Measurements from ENCODE around the gene MRPL38. TPM values are rescaled to one million over a fixed set of nuclear protein-coding genes. Genes with fewer than 3 reads are reported as not detected.
"Not testable (repeated sequence)": the region's sequence is repeated elsewhere in the genome, so short reads cannot be mapped to it uniquely, and the experiment has no call there.

MRPL38 gene
- total and polyA plus RNA-seq, 4 donors = 47.8 to 105 (median 66.1) TPM

- H3K27ac ChIP-seq (ENCODE audit: low read depth in 1 of 2, low read length in 1 of 2) = no peak overlapping the region
- ATAC-seq (ENCODE audit: insufficient read depth, low FRiP score) = no peak
- no peak for TF ChIP-seq CTCF (IDR thresholded peaks at IDR 0.05; ENCODE audit: control extremely low read depth, extremely low read depth)
Observed at GRCh38 chr17:75889454-75889853, 15.2 kb downstream of the MRPL38 start.

GRCh38 chr17:75888484-75888883 is 16.2 kb downstream of the MRPL38 start:
- WGBS, 2 donors = 86 to 87% methylated on average over 6 of the region's 6 CpGs
- no peak overlapping the region for H3K9ac ChIP-seq (ENCODE audit: insufficient read depth in 1 of 2, low read length in 2 of 2)
- no peak for DNase-seq

More at GRCh38 chr17:75889454-75889853, 15.2 kb downstream of the MRPL38 start:
- no peak for DNase-seq
- Histone ChIP-seq H3K9ac (ENCODE audit: insufficient read depth in 1 of 2, low read length in 2 of 2) (no peak overlapping the region), H3K4me1 (ENCODE audit: control insufficient read depth in 5 of 5, insufficient read depth in 5 of 5, low read length in 5 of 5) (peaks cover 0 to 12% (median 0%) of the 10 kb centered on the region in 5 donors), H3K36me3 (ENCODE audit: control insufficient read depth in 4 of 4, insufficient read depth in 4 of 4, low read length in 4 of 4) (peaks cover 0 to 31% (median 0%) of the 10 kb centered on the region in 4 donors), H3K27me3 (ENCODE audit: control insufficient read depth in 3 of 3, insufficient read depth in 3 of 3, low read length in 2 of 3) (no peaks in the 10 kb centered on the region), H3K9me3 (ENCODE audit: control insufficient read depth in 4 of 4, insufficient read depth in 3 of 4, low read length in 3 of 4) (no peaks in the 10 kb centered on the region), H3K4me3 (no peak overlapping the region)
- WGBS, 2 donors = 77 to 78% methylated on average over 6 of the region's 6 CpGs

GRCh38 chr17:75885860-75886259 is 18.8 kb downstream of the MRPL38 start:
- peaks cover 0 to 12% (median 0%) of the 10 kb centered on the region in 4 donors for H3K36me3 ChIP-seq (ENCODE audit: control insufficient read depth in 4 of 4, insufficient read depth in 4 of 4, low read length in 4 of 4)
- not testable (repeated sequence) for DNase-seq; H3K9me3 ChIP-seq (ENCODE audit: control insufficient read depth in 4 of 4, insufficient read depth in 3 of 4, low read length in 3 of 4); H3K27me3 ChIP-seq (ENCODE audit: control insufficient read depth in 3 of 3, insufficient read depth in 3 of 3, low read length in 2 of 3); H3K9ac ChIP-seq (ENCODE audit: insufficient read depth in 1 of 2, low read length in 2 of 2); H3K4me3 ChIP-seq; ATAC-seq (ENCODE audit: insufficient read depth, low FRiP score); H3K27ac ChIP-seq (ENCODE audit: low read depth in 1 of 2, low read length in 1 of 2); H3K4me1 ChIP-seq (ENCODE audit: control insufficient read depth in 5 of 5, insufficient read depth in 5 of 5, low read length in 5 of 5)
- WGBS, 2 donors = 90% methylated on average over 9 of the region's 9 CpGs

More at GRCh38 chr17:75888484-75888883, 16.2 kb downstream of the MRPL38 start:
- H3K36me3 ChIP-seq (ENCODE audit: control insufficient read depth in 4 of 4, insufficient read depth in 4 of 4, low read length in 4 of 4) = peaks cover 0 to 31% (median 0%) of the 10 kb centered on the region in 4 donors
- no peaks in the 10 kb centered on the region for H3K9me3 ChIP-seq (ENCODE audit: control insufficient read depth in 4 of 4, insufficient read depth in 3 of 4, low read length in 3 of 4)
- no peak for ATAC-seq (ENCODE audit: insufficient read depth, low FRiP score)
- peaks cover 0 to 10% (median 0%) of the 10 kb centered on the region in 5 donors for H3K4me1 ChIP-seq (ENCODE audit: control insufficient read depth in 5 of 5, insufficient read depth in 5 of 5, low read length in 5 of 5)
- TF ChIP-seq CTCF (IDR thresholded peaks at IDR 0.05; ENCODE audit: control extremely low read depth, extremely low read depth) = no peak
- no peak overlapping the region for H3K4me3 ChIP-seq
- no peak overlapping the region for H3K27ac ChIP-seq (ENCODE audit: low read depth in 1 of 2, low read length in 1 of 2)
- H3K27me3 ChIP-seq (ENCODE audit: control insufficient read depth in 3 of 3, insufficient read depth in 3 of 3, low read length in 2 of 3) = no peaks in the 10 kb centered on the region

- Histone ChIP-seq H3K4me1 (ENCODE audit: control insufficient read depth in 5 of 5, insufficient read depth in 5 of 5, low read length in 5 of 5) (no peaks in the 10 kb centered on the region), H3K36me3 (ENCODE audit: control insufficient read depth in 4 of 4, insufficient read depth in 4 of 4, low read length in 4 of 4) (peaks cover 0 to 7% (median 0%) of the 10 kb centered on the region in 4 donors), H3K9ac (ENCODE audit: insufficient read depth in 1 of 2, low read length in 2 of 2) (no peak overlapping the region), H3K9me3 (ENCODE audit: control insufficient read depth in 4 of 4, insufficient read depth in 3 of 4, low read length in 3 of 4) (no peaks in the 10 kb centered on the region), H3K4me3 (no peak overlapping the region), H3K27me3 (ENCODE audit: control insufficient read depth in 3 of 3, insufficient read depth in 3 of 3, low read length in 2 of 3) (no peaks in the 10 kb centered on the region), H3K27ac (ENCODE audit: low read depth in 1 of 2, low read length in 1 of 2) (no peak overlapping the region)
- ATAC-seq (ENCODE audit: insufficient read depth, low FRiP score) (no peak), DNase-seq (no peak)
- TF ChIP-seq CTCF (IDR thresholded peaks at IDR 0.05; ENCODE audit: control extremely low read depth, extremely low read depth) = no peak
- 30 to 46% methylated on average over 8 of the region's 8 CpGs for WGBS, 2 donors
Observed at GRCh38 chr17:75885431-75885830, 19.3 kb downstream of the MRPL38 start.
